Type B pancreatic cell (in vitro differentiated cells): ENCODE measurements around the gene ACAT2. TPM values are rescaled to one million over a fixed set of nuclear protein-coding genes. Genes with fewer than 3 reads are reported as not detected.

Experiments used
- DNase-seq: peaks from one replicate; pipeline ENCODE4 v3.0.0; 2021; ENCODE audit warnings: mixed read lengths; ENCODE audit not compliant: unreplicated experiment; ENCODE audit errors: extremely low spot score
- H3K27ac Mint-ChIP-seq: 2 replicates; pipeline ENCODE4 v1.8.0; 2021; ENCODE audit warnings: mild to moderate bottlenecking, mixed read lengths
- H3K27me3 Mint-ChIP-seq: 2 replicates; pipeline ENCODE4 v1.8.0; 2021; ENCODE audit warnings: mixed read lengths
- H3K36me3 Mint-ChIP-seq: 2 replicates; pipeline ENCODE4 v1.8.0; 2021; ENCODE audit warnings: mixed read lengths
- H3K4me1 Mint-ChIP-seq: one replicate; pipeline ENCODE4 v1.8.0; 2021; ENCODE audit warnings: mixed read lengths; ENCODE audit not compliant: unreplicated experiment
- H3K4me3 Mint-ChIP-seq: 2 replicates; pipeline ENCODE4 v1.8.0; 2021; ENCODE audit warnings: mild to moderate bottlenecking, mixed read lengths
- H3K9me3 Mint-ChIP-seq: 2 replicates; pipeline ENCODE4 v1.8.0; 2021; ENCODE audit warnings: mixed read lengths
- CTCF ChIP-seq: fragments of 200-600 bp; sonication (generic); conservative IDR thresholded peaks from 2 replicates; pipeline ENCODE4 v1.5.0; 2021; ENCODE audit warnings: antibody characterized with exemption, mild to moderate bottlenecking
- total RNA-seq: library from RNA; stranded (reverse); gene quantifications from 2 replicates; pipeline ENCODE4 v1.2.1, GENCODE V29; 2021; ENCODE audit warnings: low replicate concordance

Gene ACAT2
- total RNA-seq, 1 donor from 2014 or later = 67.4 TPM

- Mint-ChIP-seq H3K27me3 (no peaks in the 10 kb centered on the region), H3K9me3 (no peaks in the 10 kb centered on the region), H3K4me1 (no peaks in the 10 kb centered on the region), H3K4me3 (no peak overlapping the region), H3K27ac (no peak overlapping the region), H3K36me3 (peaks cover 41% of the 10 kb centered on the region)
- TF ChIP-seq CTCF = no peak
- no peak for DNase-seq
Measured at GRCh38 chr6:159778542-159779103, 16.8 kb downstream of the ACAT2 start.

GRCh38 chr6:159788276-159788675 is 26.4 kb downstream of the ACAT2 start:
- peaks cover 26% of the 10 kb centered on the region for H3K4me1 Mint-ChIP-seq
- H3K9me3 Mint-ChIP-seq = no peaks in the 10 kb centered on the region
- peak overlapping the region; percentile 84 for H3K27ac Mint-ChIP-seq
- TF ChIP-seq CTCF = no peak
- no peak for DNase-seq
- no peaks in the 10 kb centered on the region for H3K27me3 Mint-ChIP-seq
- peak overlapping the region; percentile 100 for H3K4me3 Mint-ChIP-seq
- peaks cover 29% of the 10 kb centered on the region for H3K36me3 Mint-ChIP-seq

GRCh38 chr6:159788753-159789376 is 27.0 kb downstream of the ACAT2 start:
- Mint-ChIP-seq H3K4me3 (peak overlapping the region; percentile 100), H3K4me1 (peaks cover 26% of the 10 kb centered on the region), H3K9me3 (no peaks in the 10 kb centered on the region), H3K27me3 (no peaks in the 10 kb centered on the region), H3K27ac (peak overlapping the region; percentile 100), H3K36me3 (peaks cover 29% of the 10 kb centered on the region)
- no peak for DNase-seq
- TF ChIP-seq CTCF = no peak

GRCh38 chr6:159789377-159790148 is 27.7 kb downstream of the ACAT2 start, which contains the start of gene TCP1:
TSS of gene TCP1 (minus strand) at chr6:159789602. CDS start at chr6:159789468, 134 bp downstream.
- Mint-ChIP-seq H3K9me3 (no peaks in the 10 kb centered on the region), H3K27me3 (no peaks in the 10 kb centered on the region), H3K4me1 (peaks cover 26% of the 10 kb centered on the region), H3K27ac (peak within 1 kb of the TSS; percentile 100), H3K4me3 (peak within 1 kb of the TSS; percentile 100), H3K36me3 (peaks cover 28% of the 10 kb centered on the region)
- TF ChIP-seq CTCF = no peak
- DNase-seq = peak; percentile 98

- no peak for TF ChIP-seq CTCF
- peak within 1 kb of the TSS; percentile 100 for H3K4me3 Mint-ChIP-seq
- no peaks in the 10 kb centered on the region for H3K27me3 Mint-ChIP-seq
- H3K36me3 Mint-ChIP-seq = peaks cover 23% of the 10 kb centered on the region
- peak within 1 kb of the TSS; percentile 100 for H3K27ac Mint-ChIP-seq
- no peaks in the 10 kb centered on the region for H3K9me3 Mint-ChIP-seq
- DNase-seq = peak; percentile 85
- H3K4me1 Mint-ChIP-seq = peaks cover 26% of the 10 kb centered on the region
Measured at GRCh38 chr6:159790149-159790955, 28.5 kb downstream of the ACAT2 start, which contains the start of gene MRPL18. TSS of gene MRPL18 (plus strand) at chr6:159790467. CDS start at chr6:159790588, 121 bp downstream.
